GM18951 (cell line): Measurements from ENCODE around the gene NAT14.

Source experiments
- POLR2A ChIP-seq: IDR thresholded peaks from 4 replicates; pipeline ENCODE4 v1.6.1; 2011; ENCODE audit warnings: mild to moderate bottlenecking; ENCODE audit not compliant: insufficient read length, insufficient read depth; ENCODE audit errors: extremely low read depth
- in situ Hi-C: fragments of 300-500 bp; cut with MboI; formaldehyde crosslinking; loops from one replicate; pipeline ENCODE4 v1.12.0; 2022; ENCODE audit warnings: low sequenced_read_pairs, mixed read lengths, inconsistent platforms; ENCODE audit not compliant: unreplicated experiment

NAT14 gene

GRCh38 chr19:55481794-55482155 is 3.2 kb upstream of the NAT14 start:
- in situ Hi-C loops = no loop called here
- TF ChIP-seq POLR2A = no peak

GRCh38 chr19:55482156-55482961 is 2.6 kb upstream of the NAT14 start:
- in situ Hi-C loops = no loop called here
- TF ChIP-seq POLR2A = no peak

GRCh38 chr19:55482967-55483705 is 1.9 kb upstream of the NAT14 start:
- TF ChIP-seq POLR2A = no peak
- in situ Hi-C loops = no loop called here

- TF ChIP-seq POLR2A = no peak
- in situ Hi-C loops = no loop called here
Observed at GRCh38 chr19:55483706-55484592, 1.0 kb upstream of the NAT14 start.

GRCh38 chr19:55485439-55486011 is 537 bp downstream of the NAT14 start:
- in situ Hi-C loops = no loop called here
- TF ChIP-seq POLR2A = no peak

- in situ Hi-C loops = no loop called here
- no peak for TF ChIP-seq POLR2A
Observed at GRCh38 chr19:55486043-55486970, 1.3 kb downstream of the NAT14 start.

- in situ Hi-C loops = no loop called here
- TF ChIP-seq POLR2A = no peak
Observed at GRCh38 chr19:55486971-55487923, 2.3 kb downstream of the NAT14 start.

GRCh38 chr19:55487924-55488687 is 3.1 kb downstream of the NAT14 start, which contains the start of gene SSC5D:
SSC5D (plus strand) TSS chr19:55488436; CDS start chr19:55488590, 154 bp downstream.
- no peak for TF ChIP-seq POLR2A
- in situ Hi-C loops = no loop called here

GRCh38 chr19:55488986-55489710 is 4.2 kb downstream of the NAT14 start:
- in situ Hi-C loops = no loop called here
- TF ChIP-seq POLR2A = no peak

GRCh38 chr19:55489711-55490477 is 4.9 kb downstream of the NAT14 start:
- in situ Hi-C loops = no loop called here
- no peak for TF ChIP-seq POLR2A
